Upper lobe of left lung (tissue), 4 donors: Measurements from ENCODE around the gene PTPN6.

Source experiments
- EP300 ChIP-seq, 4 donors: sonication (generic); formaldehyde crosslinking; IDR thresholded peaks; one replicate each; pipeline ENCODE4 v1.5.1; 2017; ENCODE audit warnings: antibody characterized with exemption in 4 of 4, control low read depth in 2 of 4
- POLR2AphosphoS5 ChIP-seq, 2 donors: sonication (generic); formaldehyde crosslinking; IDR thresholded peaks; one replicate each; pipeline ENCODE4 v1.5.1; 2017; ENCODE audit warnings: antibody characterized with exemption in 2 of 2
- TF ChIP-seq, protein P1 (sequence below), 6 experiments: fragments of 450-650 bp in 4 of 6; fragments of 200-600 bp in 2 of 6; sonication (generic) in 2 of 6; IDR thresholded peaks; one replicate each; pipeline ENCODE4 v1.5.1; 2016 to 2019; ENCODE audit warnings: antibody characterized with exemption in 6 of 6

DNA sequence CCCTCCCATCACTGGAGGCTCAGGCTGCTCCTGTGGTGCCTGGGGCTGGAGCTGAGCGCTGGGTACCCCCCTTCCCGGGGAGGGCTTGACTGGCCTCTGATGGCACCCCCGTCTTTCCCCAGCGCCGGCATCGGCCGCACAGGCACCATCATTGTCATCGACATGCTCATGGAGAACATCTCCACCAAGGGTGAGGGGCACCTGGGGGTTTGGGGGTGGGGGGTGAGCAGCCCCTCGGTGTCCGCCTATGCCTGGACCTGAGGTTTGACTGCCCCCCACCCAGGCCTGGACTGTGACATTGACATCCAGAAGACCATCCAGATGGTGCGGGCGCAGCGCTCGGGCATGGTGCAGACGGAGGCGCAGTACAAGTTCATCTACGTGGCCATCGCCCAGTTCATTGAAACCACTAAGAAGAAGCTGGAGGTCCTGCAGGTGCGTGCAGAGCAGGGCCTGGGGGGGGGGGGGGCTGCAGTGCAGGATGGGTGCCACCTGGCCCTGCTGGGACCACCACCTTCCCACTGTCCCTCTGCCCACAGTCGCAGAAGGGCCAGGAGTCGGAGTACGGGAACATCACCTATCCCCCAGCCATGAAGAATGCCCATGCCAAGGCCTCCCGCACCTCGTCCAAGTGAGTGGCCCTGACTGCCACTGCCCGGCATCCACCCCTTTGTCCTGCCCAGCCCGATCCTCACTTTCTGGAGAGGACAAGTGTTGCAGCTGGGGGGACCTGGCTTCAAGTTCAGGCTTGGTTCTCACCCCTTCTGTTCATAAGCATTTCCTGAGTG, 8.8 kb downstream of the PTPN6 start:
- TF ChIP-seq, protein P1, sequence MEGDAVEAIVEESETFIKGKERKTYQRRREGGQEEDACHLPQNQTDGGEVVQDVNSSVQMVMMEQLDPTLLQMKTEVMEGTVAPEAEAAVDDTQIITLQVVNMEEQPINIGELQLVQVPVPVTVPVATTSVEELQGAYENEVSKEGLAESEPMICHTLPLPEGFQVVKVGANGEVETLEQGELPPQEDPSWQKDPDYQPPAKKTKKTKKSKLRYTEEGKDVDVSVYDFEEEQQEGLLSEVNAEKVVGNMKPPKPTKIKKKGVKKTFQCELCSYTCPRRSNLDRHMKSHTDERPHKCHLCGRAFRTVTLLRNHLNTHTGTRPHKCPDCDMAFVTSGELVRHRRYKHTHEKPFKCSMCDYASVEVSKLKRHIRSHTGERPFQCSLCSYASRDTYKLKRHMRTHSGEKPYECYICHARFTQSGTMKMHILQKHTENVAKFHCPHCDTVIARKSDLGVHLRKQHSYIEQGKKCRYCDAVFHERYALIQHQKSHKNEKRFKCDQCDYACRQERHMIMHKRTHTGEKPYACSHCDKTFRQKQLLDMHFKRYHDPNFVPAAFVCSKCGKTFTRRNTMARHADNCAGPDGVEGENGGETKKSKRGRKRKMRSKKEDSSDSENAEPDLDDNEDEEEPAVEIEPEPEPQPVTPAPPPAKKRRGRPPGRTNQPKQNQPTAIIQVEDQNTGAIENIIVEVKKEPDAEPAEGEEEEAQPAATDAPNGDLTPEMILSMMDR (IDR thresholded peaks at IDR 0.05), result no peak
- TF ChIP-seq POLR2AphosphoS5 (IDR thresholded peaks at IDR 0.05) (no peak), EP300 (IDR thresholded peaks at IDR 0.05) (no peak)
